Right lobe of liver (tissue), 4 donors: Measurements from ENCODE around the gene FAM240A.

Experiments
- CTCF ChIP-seq, 4 donors: fragments of 200-600 bp in 3 of 4; fragments of 450-650 bp in 1 of 4; IDR thresholded peaks; one replicate each; pipeline versions ENCODE4 v1.5.1 to v1.8.0; 2016 to 2022; ENCODE audit warnings: antibody characterized with exemption in 4 of 4, mild to moderate bottlenecking in 2 of 4
- POLR2A ChIP-seq: fragments of 450-650 bp; IDR thresholded peaks from one replicate; pipeline ENCODE4 v1.6.1; 2017; ENCODE audit warnings: antibody characterized with exemption, mild to moderate bottlenecking
- donor health status: DM: no; HTN: no; CAD: no.
- donor health status: DM: no; HTN: no; CAD: no.
- donor health status: DM: no; HTN: yes; CAD: no.

- TF ChIP-seq POLR2A (no peak), CTCF (IDR thresholded peaks at IDR 0.05) (no peak)
These were observed 50.6 kb downstream of the FAM240A start for GRCh38 chr3:46662771-46663551.
